Common myeloid progenitor, CD34-positive (primary cell): Measurements from ENCODE around the gene AP1M2.
"Not testable (repeated sequence)": the region's sequence is repeated elsewhere in the genome, so short reads cannot be mapped to it uniquely, and the experiment has no call there.

Experiments
- CTCF ChIA-PET: fragments of 350-600 bp; sonication (Branson Sonifier 250); formaldehyde crosslinking; loops from one replicate; lab custom pipeline; 2021; ENCODE audit warnings: antibody characterized with exemption; lab: Charles Lee
- POLR2A ChIA-PET: fragments of 350-600 bp; sonication (Branson Sonifier 250); formaldehyde crosslinking; loops from one replicate; lab custom pipeline; 2021; ENCODE audit warnings: antibody characterized with exemption; lab: Charles Lee
- DNase-seq, 3 donors: peaks; one replicate each; pipeline versions ENCODE4 v3.0.0 to v3.0.0-alpha.2; 2013
- H3K27ac ChIP-seq, 2 experiments: 1 replicate in 1 of 2; 2 replicates in 1 of 2; pipeline ENCODE4 v1.7.0; 2013; ENCODE audit warnings: inconsistent platforms in 2 of 2, low read length in 2 of 2, mild to moderate bottlenecking in 2 of 2, low read depth in 1 of 2, moderate library complexity in 1 of 2; ENCODE audit not compliant: severe bottlenecking in 2 of 2, insufficient read depth in 1 of 2, poor library complexity in 1 of 2
- H3K27me3 ChIP-seq, 5 experiments: replicated peaks in 2 of 5; 1 replicate in 3 of 5; 2 replicates in 2 of 5; pipeline versions ENCODE4 v1.6.1 to v1.7.0; 2013; ENCODE audit warnings: low read length in 4 of 5, mild to moderate bottlenecking in 2 of 5, moderate library complexity in 2 of 5, inconsistent platforms in 1 of 5; ENCODE audit not compliant: insufficient read depth in 5 of 5, control insufficient read depth in 4 of 5
- H3K36me3 ChIP-seq, 4 experiments: 1 replicate in 2 of 4; 2 replicates in 2 of 4; pipeline versions ENCODE4 v1.6.1 to v1.7.0; 2013; ENCODE audit warnings: low read length in 3 of 4, control low read depth in 1 of 4, mild to moderate bottlenecking in 1 of 4; ENCODE audit not compliant: control insufficient read depth in 4 of 4, insufficient read depth in 4 of 4
- H3K4me1 ChIP-seq, 4 experiments: 1 replicate in 3 of 4; 2 replicates in 1 of 4; pipeline versions ENCODE4 v1.6.1 to v1.7.1; 2013; ENCODE audit warnings: low read length in 3 of 4, mild to moderate bottlenecking in 3 of 4, control low read depth in 1 of 4, inconsistent platforms in 1 of 4, moderate library complexity in 1 of 4; ENCODE audit not compliant: control insufficient read depth in 4 of 4, insufficient read depth in 4 of 4; ENCODE audit errors: control extremely low read depth in 1 of 4
- H3K4me3 ChIP-seq, 7 experiments: 1 replicate in 4 of 7; 2 replicates in 3 of 7; pipeline versions ENCODE4 v1.5.1 to v1.7.0; 2013; ENCODE audit warnings: mild to moderate bottlenecking in 7 of 7, low read length in 6 of 7, moderate library complexity in 6 of 7, inconsistent platforms in 2 of 7, low read depth in 2 of 7, control low read depth in 1 of 7; ENCODE audit not compliant: insufficient read depth in 4 of 7, control insufficient read depth in 1 of 7; ENCODE audit errors: extremely low read depth in 1 of 7
- H3K9me3 ChIP-seq, 5 experiments: 1 replicate in 4 of 5; 2 replicates in 1 of 5; pipeline versions ENCODE4 v1.6.1 to v1.7.1; 2013; ENCODE audit warnings: low read length in 4 of 5, mild to moderate bottlenecking in 2 of 5, inconsistent platforms in 1 of 5, low read depth in 1 of 5, moderate library complexity in 1 of 5; ENCODE audit not compliant: control insufficient read depth in 4 of 5, insufficient read depth in 2 of 5; ENCODE audit errors: control extremely low read depth in 1 of 5
- WGBS: methylation state at CpG from one replicate; pipeline ENCODE4 v1.1.5; 2013; ENCODE audit not compliant: insufficient coverage; 5-methylcytosine and 5-hydroxymethylcytosine counted together

AP1M2 gene

DNA sequence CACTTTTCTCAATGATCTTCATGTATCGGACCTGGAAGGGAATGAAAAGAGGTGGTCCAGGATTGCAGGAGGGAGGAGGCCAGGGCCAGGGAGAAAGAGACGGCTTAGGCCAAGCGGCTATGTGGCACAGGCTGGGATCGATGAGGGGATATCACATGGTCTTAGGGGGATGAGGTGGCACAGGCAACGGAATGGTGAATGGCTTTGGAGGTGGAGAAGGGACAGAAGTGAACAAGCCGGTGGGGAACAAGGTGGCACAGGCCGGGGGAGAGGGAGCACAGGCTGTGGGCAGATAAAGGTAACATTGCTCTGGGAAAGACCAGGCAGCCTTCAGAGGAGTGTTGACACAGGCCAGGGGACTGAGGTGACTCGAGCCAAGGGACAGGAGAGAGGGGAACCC, 12.7 kb downstream of the AP1M2 start:
- H3K27me3 ChIP-seq = no peaks in the 10 kb centered on the region
- H3K4me3 ChIP-seq = no peak overlapping the region
- ChIA-PET POLR2A (no interaction called here), CTCF (interaction anchor here (0.6 to 3.2 kb wide), 5 partner anchors 69 to 161 kb away, joined by 3 to 10 read pairs (median 4); no protein-coding TSS in a partner anchor)
- H3K9me3 ChIP-seq = no peaks in the 10 kb centered on the region
- no peak overlapping the region for H3K27ac ChIP-seq
- no peaks in the 10 kb centered on the region for H3K36me3 ChIP-seq
- peaks cover 0 to 14% (median 11%) of the 10 kb centered on the region in 4 experiments for H3K4me1 ChIP-seq
- WGBS = 94% methylated on average over 8 of the region's 8 CpGs
- DNase-seq = no peak

DNA sequence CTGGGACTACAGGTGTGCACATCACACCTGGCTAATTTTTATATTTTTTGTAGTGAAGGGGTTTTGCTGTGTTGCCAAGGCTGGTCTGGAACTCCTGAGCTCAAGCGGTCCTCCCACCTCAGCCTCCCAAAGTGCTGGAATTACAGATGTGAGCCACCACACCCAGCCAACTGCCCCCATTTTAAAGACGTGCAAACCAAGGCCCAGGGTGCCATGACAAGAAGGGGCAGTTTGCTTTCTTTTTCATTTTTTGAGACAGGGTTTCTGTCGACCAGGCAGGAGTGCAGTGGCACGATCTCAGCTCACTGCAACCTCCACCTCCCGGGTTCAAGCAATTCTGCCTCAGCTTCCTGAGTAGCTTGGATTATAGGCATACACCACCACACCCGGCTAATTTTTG, 13.3 kb downstream of the AP1M2 start:
- H3K4me1 ChIP-seq = peaks cover 0 to 18% (median 15%) of the 10 kb centered on the region in 4 experiments
- H3K9me3 ChIP-seq, H3K36me3 ChIP-seq, H3K4me3 ChIP-seq, POLR2A ChIA-PET, H3K27ac ChIP-seq, H3K27me3 ChIP-seq, DNase-seq: not testable (repeated sequence)
- CTCF ChIA-PET = interaction anchor here (0.8 to 3.2 kb wide), 10 partner anchors 9 to 126 kb away, joined by 3 to 17 read pairs (median 6); partner anchors contain the start of gene ATG4D
- WGBS = 89% methylated on average over 5 of the region's 6 CpGs

DNA sequence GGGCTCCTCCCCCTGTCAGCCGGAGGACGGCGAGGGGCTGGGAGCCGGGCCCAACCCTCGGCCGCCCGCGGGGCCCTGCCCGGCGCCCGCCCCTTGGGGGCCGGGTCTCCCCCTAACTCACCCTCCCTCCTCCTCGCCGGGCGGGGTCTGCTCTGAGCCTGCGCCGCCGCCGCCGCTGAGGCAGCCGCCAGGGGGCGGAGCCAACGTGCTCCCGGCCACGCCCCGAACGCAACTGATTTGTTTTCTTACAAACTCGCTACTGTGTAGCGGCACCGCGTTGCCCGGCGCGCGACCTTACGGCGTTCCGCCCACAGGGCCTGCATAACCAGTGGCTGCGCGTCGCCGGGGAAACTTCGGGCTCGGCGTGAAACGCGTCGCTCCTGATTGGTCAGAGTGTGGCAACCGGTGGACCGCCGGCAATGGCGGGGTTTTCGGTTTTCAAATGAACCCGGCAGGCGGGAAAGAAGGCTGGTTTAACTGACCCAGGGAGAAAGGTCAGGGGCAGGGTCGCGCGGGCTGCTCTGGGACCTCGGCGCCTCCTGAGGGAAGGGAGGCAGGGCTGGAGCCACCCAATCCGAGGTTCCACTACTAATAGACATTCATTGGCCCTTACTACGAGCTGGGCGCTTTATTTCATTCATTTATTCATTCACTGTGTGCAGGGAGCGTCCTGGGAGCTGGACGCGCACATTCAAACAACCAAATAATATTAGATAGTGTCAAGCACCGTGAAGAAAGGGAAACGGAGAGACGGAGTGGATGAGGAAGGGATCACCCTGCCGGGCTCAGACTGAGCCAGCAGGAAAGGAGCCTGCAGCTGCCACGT, 18.1 kb downstream of the AP1M2 start, which contains the start of gene CDKN2D:
Gene CDKN2D, minus strand, starts transcription at position 154 of the 826 bp plus-strand sequence. CDS start 326 bp downstream, outside the sequence.
- no peaks in the 10 kb centered on the region for H3K27me3 ChIP-seq
- no peaks in the 10 kb centered on the region for H3K9me3 ChIP-seq
- under 1% methylated on average over 61 of the region's 71 CpGs for WGBS
- ChIA-PET CTCF (interaction anchor here (1.0 to 7.8 kb wide), 8 partner anchors 10 to 104 kb away, joined by 3 to 64 read pairs (median 4); no protein-coding TSS in a partner anchor), POLR2A (interaction anchor here (0.6 to 1.7 kb wide), 4 partner anchors 13 to 58 kb away, joined by 3 to 5 read pairs (median 4); partner anchors contain the start of gene ATG4D)
- H3K4me3 ChIP-seq = peak within 1 kb of the TSS; percentile 76 to 93 (median 87)
- H3K4me1 ChIP-seq = peaks cover 16 to 54% (median 51%) of the 10 kb centered on the region in 4 experiments
- peak within 1 kb of the TSS in 1 of 2 experiments; percentile 80 for H3K27ac ChIP-seq
- DNase-seq = peak; percentile 99 to 100 (median 100)
- H3K36me3 ChIP-seq = peaks cover 0 to 6% (median 2%) of the 10 kb centered on the region in 4 experiments

DNA sequence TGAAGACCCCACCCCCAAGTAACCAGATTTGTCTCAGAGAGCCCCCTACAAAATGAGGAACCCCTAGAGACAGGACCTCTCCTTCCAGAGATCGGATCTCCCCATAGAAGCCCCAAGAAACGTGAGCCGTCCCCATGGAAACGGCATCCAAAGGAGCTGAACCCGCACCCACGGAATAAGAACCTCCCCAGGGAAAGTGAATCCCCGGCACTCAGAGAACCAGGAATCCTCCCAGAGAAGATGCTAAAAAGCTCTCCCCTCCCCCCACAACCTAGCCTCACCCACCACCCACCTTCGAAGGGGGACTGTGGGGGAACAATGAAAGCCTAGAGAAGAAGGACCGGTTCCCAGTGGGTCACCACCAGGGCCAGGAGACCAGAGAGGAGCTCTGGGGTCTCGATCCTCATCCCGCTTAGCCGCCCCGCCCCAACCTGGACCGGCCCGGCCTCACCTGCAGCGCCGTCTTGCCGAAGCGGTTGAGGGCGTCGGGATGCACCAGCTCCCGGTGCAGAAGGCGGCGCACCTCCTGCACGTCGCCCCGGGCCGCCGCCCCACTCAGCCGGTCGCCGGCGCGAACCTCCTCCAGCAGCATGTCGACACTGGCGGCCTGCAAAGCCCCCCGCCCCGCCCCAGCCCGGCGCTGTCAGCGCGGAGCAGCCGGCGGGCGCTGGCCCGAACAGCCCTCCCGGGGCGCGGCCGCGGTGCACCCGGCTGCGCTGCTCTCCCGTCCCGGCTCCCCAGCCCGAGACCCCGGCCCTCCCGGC, 18.9 kb downstream of the AP1M2 start:
- CTCF ChIA-PET = interaction anchor here (1.2 to 7.8 kb wide), 6 partner anchors 13 to 105 kb away, joined by 3 to 64 read pairs (median 6); no protein-coding TSS in a partner anchor
- no peaks in the 10 kb centered on the region for H3K27me3 ChIP-seq
- H3K4me3 ChIP-seq = peak overlapping the region; percentile 76 to 93 (median 87)
- H3K9me3 ChIP-seq = no peaks in the 10 kb centered on the region
- POLR2A ChIA-PET = interaction anchor here (1.1 to 3.8 kb wide), 3 partner anchors 13 to 25 kb away, joined by 4 to 29 read pairs (median 5); partner anchors contain the start of gene ATG4D
- peak; percentile 21 to 73 (median 40) for DNase-seq
- peaks cover 0 to 8% (median 2%) of the 10 kb centered on the region in 4 experiments for H3K36me3 ChIP-seq
- peak overlapping the region in 1 of 2 experiments; percentile 34 for H3K27ac ChIP-seq
- 0% methylated on average over 47 of the region's 58 CpGs for WGBS
- peaks cover 16 to 54% (median 51%) of the 10 kb centered on the region in 4 experiments for H3K4me1 ChIP-seq

- CTCF ChIA-PET = interaction anchor here (1.0 to 7.8 kb wide), 6 partner anchors 13 to 105 kb away, joined by 3 to 64 read pairs (median 6); partner anchors contain the start of gene KEAP1
- Histone ChIP-seq H3K36me3 (peaks cover 0 to 9% (median 4%) of the 10 kb centered on the region in 4 experiments), H3K27me3 (no peaks in the 10 kb centered on the region), H3K27ac (peak overlapping the region in 1 of 2 experiments; percentile 34), H3K9me3 (no peaks in the 10 kb centered on the region), H3K4me1 (peaks cover 16 to 52% (median 51%) of the 10 kb centered on the region in 4 experiments), H3K4me3 (peak overlapping the region in 6 of 7 experiments; percentile 76 to 93 (median 88))
- no peak for DNase-seq
- 20% methylated on average over 1 of the region's 5 CpGs for WGBS
- POLR2A ChIA-PET = interaction anchor here (1.7 to 3.8 kb wide), 2 partner anchors 14 to 24 kb away, joined by 5 to 29 read pairs; partner anchors contain the start of gene ATG4D
Measured at GRCh38 chr19:10567656-10568055, 19.5 kb downstream of the AP1M2 start.

DNA sequence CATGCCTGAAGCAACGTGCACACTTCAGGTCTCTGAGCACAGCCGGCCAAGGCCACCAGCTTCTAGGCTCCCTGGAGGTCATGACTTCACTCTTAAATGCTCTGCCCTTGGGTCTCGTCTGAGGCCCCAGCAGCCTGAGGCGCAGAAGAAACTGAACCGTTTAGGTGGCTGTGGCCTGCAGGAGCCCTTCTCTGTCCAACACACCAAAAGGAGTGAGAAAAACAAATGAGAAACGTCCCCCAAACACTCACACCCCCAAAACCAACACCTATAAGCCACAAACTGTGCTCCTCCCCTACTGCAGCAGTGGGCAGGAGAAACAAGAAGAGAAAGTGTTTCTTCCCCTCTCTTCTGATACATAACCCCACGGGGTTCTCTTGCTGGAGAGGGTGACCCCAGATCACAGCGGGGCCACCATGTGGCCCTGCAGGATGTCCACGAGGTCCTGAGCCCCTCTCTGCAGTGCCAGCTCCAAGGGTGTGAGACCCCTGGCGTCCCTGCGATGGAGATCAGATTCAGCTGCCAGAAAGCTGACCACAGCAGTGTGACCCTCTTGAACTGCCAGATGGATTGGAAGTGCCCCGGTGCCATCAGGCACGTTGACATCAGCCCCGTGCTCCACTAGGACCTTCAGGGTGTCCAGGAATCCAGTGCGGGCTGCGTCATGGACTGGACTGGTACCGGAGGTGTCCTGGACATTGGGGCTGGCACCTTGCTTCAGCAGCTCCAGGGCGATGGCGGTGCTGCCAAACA, 20.3 kb downstream of the AP1M2 start:
- WGBS = 49% methylated on average over 19 of the region's 19 CpGs
- H3K27me3 ChIP-seq = no peaks in the 10 kb centered on the region
- H3K4me3 ChIP-seq = peak overlapping the region in 6 of 7 experiments; percentile 76 to 93 (median 88)
- ChIA-PET POLR2A (interaction anchor here (1.5 to 3.8 kb wide), 3 partner anchors 13 to 24 kb away, joined by 5 to 29 read pairs (median 10); partner anchors contain the start of gene ATG4D), CTCF (interaction anchor here (1.0 to 7.8 kb wide), 7 partner anchors 12 to 129 kb away, joined by 3 to 64 read pairs (median 4); partner anchors contain the start of gene KEAP1)
- H3K9me3 ChIP-seq = no peaks in the 10 kb centered on the region
- H3K36me3 ChIP-seq = peaks cover 0 to 14% (median 8%) of the 10 kb centered on the region in 4 experiments
- peak in 2 of 3 donors; percentile 52 to 59 for DNase-seq
- peaks cover 16 to 49% (median 46%) of the 10 kb centered on the region in 4 experiments for H3K4me1 ChIP-seq
- peak overlapping the region in 1 of 2 experiments; percentile 47 for H3K27ac ChIP-seq
